OCI-LY3 (cell line): ENCODE measurements around the gene LPP.

Source experiments
- CTCF ChIP-seq: fragments of 200-600, 300-600 bp; sonication (generic); IDR thresholded peaks from 2 replicates; pipeline ENCODE4 v1.5.1; 2014; ENCODE audit warnings: antibody characterized with exemption, low read length, low read depth
- EZH2phosphoT487 ChIP-seq: fragments of 200-600 bp; shearing (Covaris generic); IDR thresholded peaks from 2 replicates; pipeline ENCODE4 v1.6.1; 2018; ENCODE audit warnings: antibody characterized with exemption, mixed run types, low read depth

- TF ChIP-seq CTCF (no peak), EZH2phosphoT487 (no peak)
These were observed 257.8 kb downstream of the LPP start for GRCh38 chr3:188411750-188412149.
